Smooth muscle cell (in vitro differentiated cells): ENCODE measurements around the gene ARSB. TPM values are rescaled to one million over a fixed set of nuclear protein-coding genes. Genes with fewer than 3 reads are reported as not detected.

Source experiments
- DNase-seq: peaks from one replicate; lab custom pipeline; 2025; ENCODE audit not compliant: unreplicated experiment; lab: John Stamatoyannopoulos, UW
- H2AFZ ChIP-seq: fragments of 200-600 bp; sonication (generic); 2 replicates; pipeline ENCODE4 v1.6.0; 2016; ENCODE audit warnings: antibody characterized with exemption, low read depth, mild to moderate bottlenecking
- H3F3A ChIP-seq: fragments of 200-600 bp; sonication (generic); 2 replicates; pipeline ENCODE4 v1.6.0; 2017; ENCODE audit warnings: antibody characterized with exemption, low read depth
- H3K27ac ChIP-seq: fragments of 200-600 bp; sonication (generic); 2 replicates; pipeline ENCODE4 v1.5.1; 2016; ENCODE audit warnings: low read depth, mild to moderate bottlenecking
- H3K27me3 ChIP-seq: fragments of 200-600 bp; sonication (generic); 2 replicates; pipeline ENCODE4 v1.6.1; 2016; ENCODE audit warnings: low read depth, mild to moderate bottlenecking
- H3K36me3 ChIP-seq: fragments of 200-600 bp; sonication (generic); 2 replicates; pipeline ENCODE4 v1.5.1; 2016; ENCODE audit warnings: low read depth
- H3K4me1 ChIP-seq: fragments of 200-600 bp; sonication (generic); 2 replicates; pipeline ENCODE4 v1.5.1; 2016; ENCODE audit warnings: low read depth
- H3K4me2 ChIP-seq: fragments of 200-600 bp; sonication (generic); 2 replicates; pipeline ENCODE4 v1.6.0; 2016; ENCODE audit warnings: mild to moderate bottlenecking
- H3K4me3 ChIP-seq: fragments of 200-600 bp; sonication (generic); 2 replicates; pipeline ENCODE4 v1.5.1; 2016; ENCODE audit warnings: mild to moderate bottlenecking
- H3K79me2 ChIP-seq: fragments of 200-600 bp; sonication (generic); 2 replicates; pipeline ENCODE4 v1.6.0; 2016; ENCODE audit warnings: low read depth, mild to moderate bottlenecking
- H3K9ac ChIP-seq: fragments of 200-600 bp; sonication (generic); 2 replicates; pipeline ENCODE4 v1.6.0; 2016; ENCODE audit warnings: low read depth
- H3K9me3 ChIP-seq: fragments of 200-600 bp; sonication (generic); replicated peaks from 2 replicates; pipeline ENCODE4 v1.5.1; 2016; ENCODE audit warnings: low read depth
- H4K20me1 ChIP-seq: fragments of 200-600 bp; sonication (generic); 2 replicates; pipeline ENCODE4 v1.6.0; 2016; ENCODE audit warnings: low read depth
- CTCF ChIP-seq: fragments of 200-600 bp; sonication (generic); IDR thresholded peaks from 2 replicates; pipeline ENCODE4 v1.5.1; 2017; ENCODE audit warnings: borderline replicate concordance, mild to moderate bottlenecking, antibody characterized with exemption; ENCODE audit not compliant: insufficient read depth, poor library complexity, severe bottlenecking
- WGBS: methylation state at CpG from one replicate; pipeline ENCODE4 v1.1.7; 2016; ENCODE audit warnings: low lambda C conversion rate; 5-methylcytosine and 5-hydroxymethylcytosine counted together
- polyA plus RNA-seq: library from polyadenylated mRNA; unstranded; fragments of >200 nt; fragmentation: Nextera tagmentation; extraction: Ambion mirVana; gene quantifications from 2 replicates; pipeline ENCODE4 v1.2.1, GENCODE V29; 2016
- total RNA-seq: library from RNA; depleted of rRNA; stranded (reverse); fragments of >200 nt; gene quantifications from 2 replicates; pipeline ENCODE4 v1.2.3, GENCODE V29; 2014

ARSB gene
- total and polyA plus RNA-seq, 2 experiments from 2014 or later = 17.5 to 23.2 TPM

- no peak for TF ChIP-seq CTCF
- H3K27me3 ChIP-seq = no peaks in the 10 kb centered on the region
- H3K36me3 ChIP-seq = no peaks in the 10 kb centered on the region
- no peak overlapping the region for H3K9ac ChIP-seq
- H3K27ac ChIP-seq = no peak overlapping the region
- WGBS = 92% methylated on average over 3 of the region's 3 CpGs
- DNase-seq = no peak
- H3K9me3 ChIP-seq = no peaks in the 10 kb centered on the region
- no peaks in the 10 kb centered on the region for H4K20me1 ChIP-seq
- H3K79me2 ChIP-seq = no peaks in the 10 kb centered on the region
- no peak overlapping the region for H3K4me2 ChIP-seq
- H3K4me3 ChIP-seq = no peak overlapping the region
- H3K4me1 ChIP-seq = peaks cover 12% of the 10 kb centered on the region
- H3F3A ChIP-seq = no peaks in the 10 kb centered on the region
- H2AFZ ChIP-seq = no peak overlapping the region
These were observed 240.1 kb downstream of the ARSB start for GRCh38 chr5:78744951-78745534.

GRCh38 chr5:78741019-78741418, 244.1 kb downstream of the ARSB start:
- 95% methylated on average over 1 of the region's 1 CpG for WGBS

GRCh38 chr5:78738693-78739300, 246.3 kb downstream of the ARSB start:
- WGBS = 94% methylated on average over 4 of the region's 4 CpGs
- Histone ChIP-seq H3K4me2 (no peak overlapping the region), H3K36me3 (no peaks in the 10 kb centered on the region), H2AFZ (no peak overlapping the region), H3K9me3 (no peaks in the 10 kb centered on the region), H3K79me2 (no peaks in the 10 kb centered on the region), H3K4me3 (no peak overlapping the region), H3F3A (no peaks in the 10 kb centered on the region), H3K9ac (no peak overlapping the region), H4K20me1 (no peaks in the 10 kb centered on the region), H3K4me1 (no peaks in the 10 kb centered on the region), H3K27me3 (no peaks in the 10 kb centered on the region), H3K27ac (no peak overlapping the region)
- DNase-seq = no peak
- TF ChIP-seq CTCF = no peak

More at GRCh38 chr5:78741019-78741418, 244.1 kb downstream of the ARSB start:
- Histone ChIP-seq H4K20me1 (no peaks in the 10 kb centered on the region), H3K4me3 (no peak overlapping the region), H3K27ac (no peak overlapping the region), H3K27me3 (no peaks in the 10 kb centered on the region), H3K4me1 (peaks cover 12% of the 10 kb centered on the region), H3K9ac (no peak overlapping the region), H3K9me3 (no peaks in the 10 kb centered on the region), H2AFZ (no peak overlapping the region), H3F3A (no peaks in the 10 kb centered on the region), H3K4me2 (no peak overlapping the region), H3K36me3 (no peaks in the 10 kb centered on the region), H3K79me2 (no peaks in the 10 kb centered on the region)
- no peak for DNase-seq
- no peak for TF ChIP-seq CTCF

- Histone ChIP-seq H3K27ac (no peak overlapping the region), H2AFZ (no peak overlapping the region), H3K4me3 (no peak overlapping the region), H3K9ac (no peak overlapping the region), H4K20me1 (no peaks in the 10 kb centered on the region), H3K79me2 (no peaks in the 10 kb centered on the region), H3K36me3 (no peaks in the 10 kb centered on the region), H3K4me1 (no peaks in the 10 kb centered on the region), H3K27me3 (no peaks in the 10 kb centered on the region), H3K9me3 (no peaks in the 10 kb centered on the region), H3K4me2 (no peak overlapping the region), H3F3A (no peaks in the 10 kb centered on the region)
- 100% methylated on average over 3 of the region's 3 CpGs for WGBS
- no peak for DNase-seq
- TF ChIP-seq CTCF = no peak
These were observed 247.0 kb downstream of the ARSB start for GRCh38 chr5:78738104-78738503.
